T-cell (primary cell): ENCODE data around the gene CLSTN2. TPM values are rescaled to one million over a fixed set of nuclear protein-coding genes. Genes with fewer than 3 reads are reported as not detected.

ENCODE experiments used
- ATAC-seq, 4 experiments: fragments of 200-7000 bp in 3 of 4; fragments of 150-1000 bp in 1 of 4; cut with Tn5 transposase; replicated peaks in 1 of 4; 1 replicate in 3 of 4; 2 replicates in 1 of 4; pipeline ENCODE4 v1.10.0; 2021; ENCODE audit warnings: moderate library complexity in 3 of 4, mild to moderate bottlenecking in 2 of 4, moderate number of reproducible peaks in 1 of 4
- CTCF ChIA-PET, 2 donors: fragments of 300-600 bp; sonication (Branson Sonifier 250); formaldehyde crosslinking; loops; one replicate each; lab custom pipeline; 2022; ENCODE audit warnings: antibody characterized with exemption in 2 of 2; lab: Charles Lee
- POLR2A ChIA-PET, 2 donors: fragments of 300-600 bp; sonication (Branson Sonifier 250); formaldehyde crosslinking; loops; one replicate each; lab custom pipeline; 2022; ENCODE audit warnings: antibody characterized with exemption in 2 of 2; lab: Charles Lee
- DNase-seq, 35 experiments: peaks; one replicate each; pipeline versions ENCODE4 v3.0.0 to v3.0.0-alpha.2; 2013 to 2023
- H3K27ac ChIP-seq: one replicate; pipeline ENCODE4 v1.5.1; 2013; ENCODE audit warnings: low read length
- H3K27me3 ChIP-seq, 2 experiments: replicated peaks in 1 of 2; 1 replicate in 1 of 2; 2 replicates in 1 of 2; pipeline versions ENCODE4 v1.6.1 to v1.7.0; 2013; ENCODE audit warnings: low read length in 1 of 2, mixed read lengths in 1 of 2; ENCODE audit not compliant: control insufficient read depth in 2 of 2, insufficient read depth in 2 of 2; ENCODE audit errors: extremely low read depth in 1 of 2
- H3K36me3 ChIP-seq, 2 donors: 1 replicate in 1 of 2; 2 replicates in 1 of 2; pipeline versions ENCODE4 v1.6.1 to v1.7.0; 2013; ENCODE audit warnings: low read length in 1 of 2; ENCODE audit not compliant: control insufficient read depth in 2 of 2, insufficient read depth in 1 of 2; ENCODE audit errors: extremely low read depth in 1 of 2
- H3K4me1 ChIP-seq, 2 experiments: 1 replicate in 1 of 2; 2 replicates in 1 of 2; pipeline versions ENCODE4 v1.6.1 to v1.7.0; 2013; ENCODE audit warnings: low read length in 2 of 2, mixed read lengths in 1 of 2; ENCODE audit not compliant: insufficient read depth in 2 of 2, control insufficient read depth in 1 of 2; ENCODE audit errors: extremely low read depth in 1 of 2
- H3K4me3 ChIP-seq, 2 donors: 1 replicate in 1 of 2; 2 replicates in 1 of 2; pipeline versions ENCODE4 v1.5.1 to v1.7.0; 2013; ENCODE audit warnings: mild to moderate bottlenecking in 2 of 2, low read length in 1 of 2, moderate library complexity in 1 of 2; ENCODE audit not compliant: control insufficient read depth in 1 of 2; ENCODE audit errors: extremely low read depth in 1 of 2
- H3K9me3 ChIP-seq: 2 replicates; pipeline ENCODE4 v1.7.0; 2013
- H3K27ac Mint-ChIP-seq, 2 donors: one replicate each; pipeline ENCODE4 v1.8.0; 2020 to 2021; ENCODE audit warnings: mild to moderate bottlenecking in 2 of 2, mixed read lengths in 2 of 2
- H3K27me3 Mint-ChIP-seq, 2 donors: one replicate each; pipeline ENCODE4 v1.8.0; 2021 to 2022; ENCODE audit warnings: mixed read lengths in 2 of 2
- H3K36me3 Mint-ChIP-seq: one replicate; pipeline ENCODE4 v1.8.0; 2021; ENCODE audit warnings: mixed read lengths
- H3K4me1 Mint-ChIP-seq, 3 donors: one replicate each; pipeline ENCODE4 v1.8.0; 2020 to 2022; ENCODE audit warnings: mixed read lengths in 3 of 3, mild to moderate bottlenecking in 1 of 3
- H3K4me3 Mint-ChIP-seq, 3 donors: one replicate each; pipeline ENCODE4 v1.8.0; 2020 to 2022; ENCODE audit warnings: mild to moderate bottlenecking in 3 of 3, mixed read lengths in 3 of 3, moderate library complexity in 3 of 3
- H3K9me3 Mint-ChIP-seq, 3 donors: one replicate each; pipeline ENCODE4 v1.8.0; 2020 to 2022; ENCODE audit warnings: mixed read lengths in 3 of 3
- WGBS: methylation state at CpG from one replicate; pipeline ENCODE4 v1.1.5; 2013; ENCODE audit warnings: missing lambda C conversion rate; ENCODE audit not compliant: insufficient coverage; 5-methylcytosine and 5-hydroxymethylcytosine counted together
- total RNA-seq, 35 experiments: library from RNA in 6 of 35; stranded (reverse) in 6 of 35; fragments of 120-200 nt in 1 of 35; gene quantifications; one replicate each; pipeline versions ENCODE4 v1.2.1 to v1.2.4 and lab custom pipeline; 2013 to 2026

The CLSTN2 gene
- total RNA-seq, 5 donors from 2014 or later (not counting 1 experiment from before 2014, with no cell fraction given), result under 0.01 to 0.12 (median 0.03) TPM; not detected in 2

DNA sequence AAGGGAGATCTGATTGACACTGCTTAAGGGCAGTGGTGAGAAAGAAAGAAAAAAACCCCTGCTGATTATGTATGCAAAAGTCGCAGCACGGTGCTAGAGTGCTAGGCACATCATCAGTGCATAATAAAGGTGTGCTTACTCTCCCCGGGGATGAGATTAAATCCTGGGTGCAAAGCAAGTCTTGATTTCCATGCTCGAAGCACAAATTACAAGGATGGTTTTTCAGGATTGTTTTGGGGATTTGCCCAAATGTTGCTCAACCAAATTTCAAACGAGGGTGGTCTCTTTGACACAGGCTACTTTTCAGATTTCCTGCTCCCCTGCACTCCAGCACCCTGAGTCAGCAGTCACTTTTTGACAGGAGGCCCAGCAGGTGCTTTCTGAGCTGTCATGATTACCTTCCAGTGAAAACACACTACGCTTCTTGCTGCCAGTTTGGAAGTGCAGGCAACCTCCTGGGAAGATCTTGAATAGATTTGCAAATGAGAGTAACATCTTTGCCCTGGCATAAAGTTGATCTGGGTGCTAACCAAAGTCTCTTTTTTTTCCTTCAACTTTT, 575.4 kb downstream of the CLSTN2 start:
- H3K4me1 ChIP-seq, result no peaks in the 10 kb centered on the region
- no peaks in the 10 kb centered on the region for H3K4me1 Mint-ChIP-seq
- H3K27me3 Mint-ChIP-seq, result peaks cover 7 to 28% of the 10 kb centered on the region in 2 donors
- H3K4me3 Mint-ChIP-seq, result no peak overlapping the region
- no peak overlapping the region for H3K27ac Mint-ChIP-seq
- 3% methylated on average over 3 of the region's 6 CpGs for WGBS
- H3K36me3 ChIP-seq, result no peaks in the 10 kb centered on the region
- H3K4me3 ChIP-seq, result no peak overlapping the region
- no peak overlapping the region for H3K27ac ChIP-seq
- ChIA-PET CTCF (no interaction called here), POLR2A (no interaction called here)
- no peaks in the 10 kb centered on the region for H3K36me3 Mint-ChIP-seq
- no peaks in the 10 kb centered on the region for H3K9me3 ChIP-seq
- H3K27me3 ChIP-seq, result no peaks in the 10 kb centered on the region
- DNase-seq (no peak), ATAC-seq (no peak)
- H3K9me3 Mint-ChIP-seq, result peaks cover 0 to 6% (median 0%) of the 10 kb centered on the region in 3 donors

DNA sequence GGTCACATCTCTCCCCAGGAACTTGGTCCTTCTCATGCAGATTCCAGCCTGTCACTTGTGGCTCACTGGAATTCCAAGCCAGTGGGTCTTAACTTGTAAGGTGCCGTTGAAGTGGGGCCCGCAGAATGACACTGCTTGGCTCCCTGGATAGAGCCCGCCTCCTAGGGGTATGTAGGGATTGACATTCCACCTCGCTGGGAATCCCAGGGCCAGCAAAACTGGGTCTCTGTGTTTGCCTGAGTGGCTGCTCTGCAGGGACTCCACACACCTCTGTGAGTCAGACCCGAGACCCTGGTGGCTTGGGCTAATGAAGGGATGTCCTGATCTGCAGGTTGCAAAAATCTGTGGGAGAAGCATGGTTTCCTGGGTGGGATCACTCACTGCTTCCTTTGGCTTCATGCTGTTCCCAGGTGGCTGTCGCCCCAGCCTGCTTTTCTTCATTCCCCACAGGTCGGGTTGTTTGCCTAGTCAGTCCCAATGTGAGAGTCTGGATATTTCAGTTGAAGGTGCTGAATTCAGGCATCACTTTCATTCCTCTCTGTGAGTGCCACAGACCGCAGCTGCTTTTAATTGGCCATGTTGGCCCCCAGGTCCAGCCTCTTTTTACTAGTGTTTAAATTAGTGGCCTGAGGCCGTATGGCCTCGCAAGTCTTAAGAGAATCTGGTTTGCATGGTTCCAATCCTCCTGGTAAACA, 586.9 kb downstream of the CLSTN2 start:
- Histone ChIP-seq H3K27me3 (peaks cover 0 to 22% of the 10 kb centered on the region in 2 experiments), H3K36me3 (no peaks in the 10 kb centered on the region), H3K4me3 (no peak overlapping the region), H3K9me3 (no peaks in the 10 kb centered on the region), H3K4me1 (no peaks in the 10 kb centered on the region), H3K27ac (no peak overlapping the region)
- Mint-ChIP-seq H3K4me1 (no peaks in the 10 kb centered on the region), H3K27ac (no peak overlapping the region), H3K4me3 (no peak overlapping the region), H3K36me3 (no peaks in the 10 kb centered on the region), H3K27me3 (peaks cover 14 to 40% of the 10 kb centered on the region in 2 donors), H3K9me3 (peaks cover 16 to 35% (median 20%) of the 10 kb centered on the region in 3 donors)
- 70% methylated on average over 7 of the region's 10 CpGs for WGBS
- ChIA-PET POLR2A (no interaction called here), CTCF (no interaction called here)
- DNase-seq (no peak), ATAC-seq (no peak)

DNA sequence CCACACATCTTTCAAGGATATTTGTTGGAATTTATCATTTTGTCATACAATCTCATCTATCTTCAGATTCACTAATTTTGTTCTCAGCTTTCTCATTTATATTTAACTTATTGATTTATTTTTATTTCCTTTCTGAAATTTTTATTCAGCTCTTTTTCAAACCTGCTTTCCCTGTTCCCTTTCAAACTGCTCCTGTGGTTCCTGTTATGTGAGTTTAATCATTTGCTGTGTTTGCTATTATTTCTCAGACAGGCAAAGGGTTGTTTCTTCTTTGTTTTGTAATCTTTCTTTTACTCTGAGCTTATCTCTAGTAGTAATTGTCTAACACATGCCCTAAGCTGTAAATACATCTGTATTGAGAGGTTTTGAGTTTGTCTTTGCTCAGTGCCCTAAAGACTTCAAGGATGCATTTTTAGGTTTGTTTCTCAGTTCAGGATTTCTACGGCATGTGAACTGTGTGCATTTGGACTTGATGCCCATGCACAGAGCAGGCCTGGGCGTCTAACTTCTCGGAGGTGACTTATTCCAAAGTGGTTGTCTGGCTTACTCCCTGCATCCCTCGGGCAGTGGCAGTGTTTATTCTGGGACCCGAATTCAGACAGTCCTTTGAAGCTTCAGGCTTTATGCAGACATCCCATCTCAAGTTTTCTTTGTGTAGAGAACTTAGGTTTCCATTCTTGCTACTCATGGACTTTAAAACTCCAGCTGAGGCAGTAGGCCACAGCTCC, 587.8 kb downstream of the CLSTN2 start:
- Histone ChIP-seq H3K4me1 (no peaks in the 10 kb centered on the region), H3K36me3 (no peaks in the 10 kb centered on the region), H3K27ac (no peak overlapping the region), H3K27me3 (peaks cover 0 to 18% of the 10 kb centered on the region in 2 experiments), H3K4me3 (no peak overlapping the region), H3K9me3 (no peaks in the 10 kb centered on the region)
- no peak for ATAC-seq
- Mint-ChIP-seq H3K4me1 (no peaks in the 10 kb centered on the region), H3K27me3 (peaks cover 14 to 40% of the 10 kb centered on the region in 2 donors), H3K9me3 (peaks cover 16 to 32% (median 16%) of the 10 kb centered on the region in 3 donors), H3K27ac (no peak overlapping the region), H3K36me3 (no peaks in the 10 kb centered on the region), H3K4me3 (no peak overlapping the region)
- 78% methylated on average over 4 of the region's 5 CpGs for WGBS
- no peak for DNase-seq
- ChIA-PET POLR2A (no interaction called here), CTCF (interaction anchor here in 1 of 2 donors (0.6 kb wide), 1 partner anchor 104 kb away, joined by 8 read pairs; no protein-coding TSS in a partner anchor)

DNA sequence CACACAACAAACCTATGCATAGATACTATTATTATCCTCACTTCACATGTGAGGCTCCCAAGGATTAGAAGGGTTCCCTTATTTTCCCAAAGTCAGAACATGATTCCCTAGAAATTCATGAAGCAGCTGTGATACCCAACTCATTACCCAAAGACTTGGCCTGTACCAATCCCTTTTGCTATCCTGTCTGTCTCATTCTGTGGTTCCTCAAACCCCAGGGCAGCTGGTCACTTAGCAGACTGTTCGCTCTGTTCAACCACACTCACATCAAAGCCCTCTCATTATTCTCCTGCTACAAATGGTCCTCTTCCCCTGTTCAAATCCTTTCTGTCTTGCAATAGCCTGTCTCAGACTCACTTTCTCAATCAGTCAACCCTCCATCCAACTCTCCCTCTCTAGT, 588.6 kb downstream of the CLSTN2 start:
- Histone ChIP-seq H3K27me3 (peaks cover 0 to 15% of the 10 kb centered on the region in 2 experiments), H3K36me3 (no peaks in the 10 kb centered on the region), H3K4me3 (no peak overlapping the region), H3K4me1 (no peaks in the 10 kb centered on the region), H3K27ac (no peak overlapping the region), H3K9me3 (no peaks in the 10 kb centered on the region)
- H3K27me3 Mint-ChIP-seq, result peaks cover 14 to 37% of the 10 kb centered on the region in 2 donors
- H3K27ac Mint-ChIP-seq, result no peak overlapping the region
- WGBS, result 71% methylated on average over 1 of the region's 1 CpG
- ATAC-seq (no peak), DNase-seq (no peak)
- no peaks in the 10 kb centered on the region for H3K36me3 Mint-ChIP-seq
- no peak overlapping the region for H3K4me3 Mint-ChIP-seq
- CTCF ChIA-PET, result no interaction called here
- POLR2A ChIA-PET, result no interaction called here
- H3K9me3 Mint-ChIP-seq, result peaks cover 14 to 25% (median 15%) of the 10 kb centered on the region in 3 donors
- H3K4me1 Mint-ChIP-seq, result no peaks in the 10 kb centered on the region

DNA sequence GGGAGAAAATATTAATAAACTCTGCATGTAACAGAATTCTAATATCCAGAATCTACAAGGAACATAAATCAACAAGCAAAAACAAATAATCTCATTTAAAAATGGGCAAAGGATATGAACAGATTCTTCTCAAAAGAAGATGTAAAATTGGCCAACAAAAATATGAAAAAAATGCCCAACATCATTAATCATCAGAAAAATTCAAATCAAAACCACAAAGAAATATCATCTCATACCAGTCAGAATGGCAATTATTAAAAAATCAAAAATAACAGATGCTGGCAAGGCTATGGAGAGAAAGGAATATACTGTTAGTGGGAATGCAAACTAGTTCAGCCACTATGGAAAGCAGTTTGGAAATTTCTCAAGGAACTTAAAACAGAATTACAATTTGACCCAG, 592.2 kb downstream of the CLSTN2 start:
- ATAC-seq (no peak), DNase-seq (no peak)
- H3K4me3 ChIP-seq, result no peak overlapping the region
- H3K27ac ChIP-seq, result no peak overlapping the region
- H3K4me1 Mint-ChIP-seq, result no peaks in the 10 kb centered on the region
- H3K27me3 Mint-ChIP-seq, result peaks cover 10 to 13% of the 10 kb centered on the region in 2 donors
- peaks cover 4 to 7% (median 5%) of the 10 kb centered on the region in 3 donors for H3K9me3 Mint-ChIP-seq
- H3K4me1 ChIP-seq, result no peaks in the 10 kb centered on the region
- H3K27ac Mint-ChIP-seq, result no peak overlapping the region
- H3K36me3 Mint-ChIP-seq, result no peaks in the 10 kb centered on the region
- peaks cover 0 to 8% of the 10 kb centered on the region in 2 experiments for H3K27me3 ChIP-seq
- H3K36me3 ChIP-seq, result no peaks in the 10 kb centered on the region
- H3K9me3 ChIP-seq, result no peaks in the 10 kb centered on the region
- ChIA-PET POLR2A (no interaction called here), CTCF (no interaction called here)
- H3K4me3 Mint-ChIP-seq, result no peak overlapping the region

DNA sequence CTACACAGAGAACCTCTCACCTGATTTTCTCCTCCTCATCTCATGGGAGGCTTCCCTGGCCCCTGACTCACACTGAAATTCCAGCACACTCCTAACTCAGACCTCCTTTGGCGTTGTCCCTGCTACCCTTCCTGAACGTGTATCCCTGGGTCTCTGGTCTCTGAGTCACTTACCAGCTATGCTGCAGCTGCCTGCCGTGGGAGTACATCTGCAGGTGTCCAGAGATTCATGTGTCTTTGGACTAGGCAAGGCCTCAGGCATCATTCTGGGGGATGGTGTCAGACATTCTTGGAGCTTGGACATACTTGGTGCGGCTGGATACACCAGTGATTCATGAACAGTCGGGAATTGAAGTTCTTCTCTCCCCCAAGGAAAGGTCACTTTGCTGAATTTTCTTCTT, 594.1 kb downstream of the CLSTN2 start:
- H3K27me3 Mint-ChIP-seq, result peaks cover 2 to 4% of the 10 kb centered on the region in 2 donors
- DNase-seq, result no peak
- H3K36me3 Mint-ChIP-seq, result no peaks in the 10 kb centered on the region
- WGBS, result 73% methylated on average over 5 of the region's 5 CpGs
- ChIA-PET POLR2A (no interaction called here), CTCF (interaction anchor here in 1 of 2 donors (1.0 kb wide), 1 partner anchor 30 kb away, joined by 4 read pairs; no protein-coding TSS in a partner anchor)
- H3K4me3 Mint-ChIP-seq, result no peak overlapping the region
- no peak overlapping the region for H3K27ac Mint-ChIP-seq
- no peaks in the 10 kb centered on the region for H3K4me1 Mint-ChIP-seq
- H3K27ac ChIP-seq, result no peak overlapping the region
- H3K36me3 ChIP-seq, result no peaks in the 10 kb centered on the region
- H3K4me3 ChIP-seq, result no peak overlapping the region
- no peaks in the 10 kb centered on the region for H3K4me1 ChIP-seq
- no peak for ATAC-seq
- peaks cover 0 to 2% of the 10 kb centered on the region in 2 experiments for H3K27me3 ChIP-seq
- no peaks in the 10 kb centered on the region for H3K9me3 ChIP-seq
- H3K9me3 Mint-ChIP-seq, result peaks cover 0 to 4% (median 0%) of the 10 kb centered on the region in 3 donors
